ENCODE data around the gene PIK3CG.
"Not testable (repeated sequence)": the region's sequence is repeated elsewhere in the genome, so short reads cannot be mapped to it uniquely, and the experiment has no call there.

The PIK3CG gene

DNA sequence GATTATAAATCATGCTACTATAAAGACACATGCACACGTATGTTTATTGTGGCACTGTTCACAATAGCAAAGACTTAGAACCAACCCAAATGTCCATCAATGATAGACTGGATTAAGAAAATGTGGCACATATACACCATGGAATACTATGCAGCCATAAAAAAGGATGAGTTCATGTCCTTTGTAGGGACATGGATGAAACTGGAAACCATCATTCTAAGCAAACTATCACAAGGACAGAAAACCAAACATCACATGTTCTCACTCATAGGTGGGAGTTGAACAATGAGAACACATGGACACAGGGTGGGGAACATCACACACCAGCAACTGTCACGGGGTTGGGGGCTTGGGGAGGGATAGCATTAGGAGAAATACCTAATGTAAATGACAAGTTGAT lies 59.4 kb downstream of the PIK3CG start:
- H3K4me3 Mint-ChIP-seq; H3K36me3 Mint-ChIP-seq (ENCODE audit: low read depth); H3K27ac Mint-ChIP-seq; H3K27me3 Mint-ChIP-seq; H3K4me1 Mint-ChIP-seq (ENCODE audit: low read depth): not testable (repeated sequence)
- H3K9me3 Mint-ChIP-seq, result peaks cover 26% of the 10 kb centered on the region

DNA sequence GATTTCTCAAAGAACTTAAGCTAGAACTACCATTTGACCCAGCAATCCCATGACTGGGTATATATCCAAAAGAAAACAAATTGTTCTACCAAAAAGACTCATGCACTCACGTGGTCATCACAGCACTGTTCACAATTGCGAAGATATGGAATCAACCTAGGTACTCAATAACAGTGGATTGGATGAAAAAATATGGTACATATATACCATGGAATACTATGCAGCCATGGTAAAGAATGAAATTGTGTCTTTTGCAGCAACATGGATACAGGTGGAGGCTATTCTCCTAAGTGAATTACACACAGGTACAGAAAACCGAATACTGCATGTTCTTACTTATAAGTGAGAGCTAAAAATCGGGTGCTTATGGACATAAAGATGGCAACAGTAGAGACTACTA lies 61.8 kb downstream of the PIK3CG start:
- no peaks in the 10 kb centered on the region for H3K4me1 Mint-ChIP-seq (ENCODE audit: low read depth)
- H3K27me3 Mint-ChIP-seq, result no peaks in the 10 kb centered on the region
- H3K4me3 Mint-ChIP-seq, result no peak overlapping the region
- H3K9me3 Mint-ChIP-seq, result peaks cover 10% of the 10 kb centered on the region
- H3K27ac Mint-ChIP-seq, result no peak overlapping the region
- H3K36me3 Mint-ChIP-seq (ENCODE audit: low read depth), result no peaks in the 10 kb centered on the region

DNA sequence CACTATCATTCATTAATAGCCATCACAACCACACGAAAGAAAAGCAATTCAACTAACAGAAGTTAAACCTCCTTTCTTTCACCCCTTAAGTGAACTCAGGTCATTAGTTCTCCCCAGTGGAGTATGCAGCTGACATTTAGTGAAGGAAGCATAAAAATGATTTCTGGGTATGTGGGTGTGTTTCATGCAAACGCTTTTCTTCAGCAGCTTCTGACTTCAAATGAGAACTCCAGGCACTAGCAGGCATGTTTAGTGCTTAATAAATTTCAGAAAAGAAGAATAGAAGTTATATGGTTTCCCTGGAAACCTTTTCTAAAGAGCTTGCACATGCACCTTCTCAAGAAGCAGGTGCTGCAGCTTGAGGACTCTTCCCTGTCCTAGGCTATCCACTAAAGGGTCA lies 62.5 kb downstream of the PIK3CG start:
- Mint-ChIP-seq H3K27me3 (no peaks in the 10 kb centered on the region), H3K27ac (no peak overlapping the region), H3K4me3 (no peak overlapping the region), H3K4me1 (ENCODE audit: low read depth) (no peaks in the 10 kb centered on the region), H3K36me3 (ENCODE audit: low read depth) (no peaks in the 10 kb centered on the region), H3K9me3 (peaks cover 5% of the 10 kb centered on the region)

DNA sequence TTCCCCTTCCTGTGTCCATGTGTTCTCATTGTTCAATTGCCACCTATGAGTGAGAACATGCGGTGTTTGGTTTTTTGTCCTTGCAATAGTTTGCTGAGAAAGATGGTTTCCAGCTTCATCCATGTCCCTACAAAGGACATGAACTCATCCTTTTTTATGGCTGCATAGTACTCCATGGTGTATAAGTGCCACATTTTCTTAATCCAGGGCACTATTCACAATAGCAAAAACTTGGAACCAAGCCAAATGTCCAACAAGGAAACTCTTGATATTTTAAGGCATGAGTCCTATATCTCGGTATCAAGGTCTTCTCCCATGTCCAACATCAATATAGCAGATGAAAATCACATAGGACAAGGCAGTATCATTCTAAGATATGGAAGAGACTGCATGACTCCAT lies 64.5 kb downstream of the PIK3CG start:
- H3K27ac Mint-ChIP-seq; H3K36me3 Mint-ChIP-seq (ENCODE audit: low read depth); H3K27me3 Mint-ChIP-seq; H3K4me1 Mint-ChIP-seq (ENCODE audit: low read depth); H3K4me3 Mint-ChIP-seq; H3K9me3 Mint-ChIP-seq: not testable (repeated sequence)

DNA sequence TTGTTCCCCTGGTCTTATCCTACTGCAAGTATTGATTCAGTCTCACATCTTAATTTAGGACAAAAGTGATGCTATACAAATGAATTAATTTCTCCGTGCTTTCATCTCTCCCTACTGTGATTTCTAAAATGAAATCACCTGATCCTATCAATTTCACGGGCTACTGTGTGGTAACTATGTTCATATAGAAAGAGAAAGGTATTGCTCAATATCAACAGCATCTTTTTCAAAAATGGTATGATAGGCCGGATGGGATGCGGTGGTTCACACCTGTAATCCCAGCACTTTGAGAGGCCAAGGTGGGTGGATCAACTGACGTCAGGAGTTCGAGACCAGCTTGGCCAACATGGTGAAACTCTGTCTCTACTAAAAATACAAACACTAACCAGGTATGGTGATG lies 71.2 kb downstream of the PIK3CG start:
- Mint-ChIP-seq H3K9me3 (peaks cover 3% of the 10 kb centered on the region), H3K4me3 (no peak overlapping the region), H3K27me3 (no peaks in the 10 kb centered on the region), H3K27ac (no peak overlapping the region), H3K4me1 (ENCODE audit: low read depth) (no peaks in the 10 kb centered on the region), H3K36me3 (ENCODE audit: low read depth) (no peaks in the 10 kb centered on the region)

DNA sequence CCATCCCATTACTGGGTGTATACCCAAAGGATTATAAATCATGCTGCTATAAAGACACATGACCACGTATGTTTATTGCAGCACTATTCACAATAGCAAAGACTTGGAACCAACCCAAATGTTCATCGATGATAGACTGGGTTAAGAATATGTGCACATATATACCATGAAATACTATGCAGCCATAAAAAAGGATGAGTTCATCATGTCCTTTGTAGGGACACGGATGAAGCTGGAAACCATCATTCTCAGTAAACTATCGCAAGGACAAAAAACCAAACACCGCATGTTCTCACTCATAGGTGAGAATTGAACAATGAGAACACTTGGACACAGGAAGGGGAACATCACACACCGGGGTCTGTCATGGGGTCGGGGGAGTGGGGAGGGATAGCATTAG lies 73.0 kb downstream of the PIK3CG start:
- H3K4me1 Mint-ChIP-seq (ENCODE audit: low read depth); H3K27me3 Mint-ChIP-seq; H3K36me3 Mint-ChIP-seq (ENCODE audit: low read depth); H3K9me3 Mint-ChIP-seq; H3K4me3 Mint-ChIP-seq; H3K27ac Mint-ChIP-seq: not testable (repeated sequence)

DNA sequence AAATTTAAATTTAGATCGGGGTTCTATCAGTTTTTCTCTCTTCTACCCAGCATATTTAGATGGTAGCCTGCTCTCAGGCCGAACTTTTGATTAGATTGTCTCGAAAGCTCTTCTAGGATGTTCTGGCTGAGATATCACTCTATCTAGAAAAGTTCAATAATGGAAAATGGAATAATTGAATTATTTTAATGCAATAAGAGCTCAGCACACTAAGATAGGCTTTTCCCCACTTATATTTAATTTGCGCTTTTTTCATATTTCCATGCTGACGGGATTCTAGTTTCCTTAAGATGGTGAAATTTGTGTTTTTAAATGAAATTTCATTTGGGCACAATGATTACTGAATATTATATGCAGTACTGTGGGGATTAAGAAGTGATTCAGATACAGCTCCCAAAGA lies 73.7 kb downstream of the PIK3CG start:
- Mint-ChIP-seq H3K9me3 (peaks cover 3% of the 10 kb centered on the region), H3K4me1 (ENCODE audit: low read depth) (no peaks in the 10 kb centered on the region), H3K4me3 (no peak overlapping the region), H3K36me3 (ENCODE audit: low read depth) (no peaks in the 10 kb centered on the region), H3K27ac (no peak overlapping the region), H3K27me3 (no peaks in the 10 kb centered on the region)

DNA sequence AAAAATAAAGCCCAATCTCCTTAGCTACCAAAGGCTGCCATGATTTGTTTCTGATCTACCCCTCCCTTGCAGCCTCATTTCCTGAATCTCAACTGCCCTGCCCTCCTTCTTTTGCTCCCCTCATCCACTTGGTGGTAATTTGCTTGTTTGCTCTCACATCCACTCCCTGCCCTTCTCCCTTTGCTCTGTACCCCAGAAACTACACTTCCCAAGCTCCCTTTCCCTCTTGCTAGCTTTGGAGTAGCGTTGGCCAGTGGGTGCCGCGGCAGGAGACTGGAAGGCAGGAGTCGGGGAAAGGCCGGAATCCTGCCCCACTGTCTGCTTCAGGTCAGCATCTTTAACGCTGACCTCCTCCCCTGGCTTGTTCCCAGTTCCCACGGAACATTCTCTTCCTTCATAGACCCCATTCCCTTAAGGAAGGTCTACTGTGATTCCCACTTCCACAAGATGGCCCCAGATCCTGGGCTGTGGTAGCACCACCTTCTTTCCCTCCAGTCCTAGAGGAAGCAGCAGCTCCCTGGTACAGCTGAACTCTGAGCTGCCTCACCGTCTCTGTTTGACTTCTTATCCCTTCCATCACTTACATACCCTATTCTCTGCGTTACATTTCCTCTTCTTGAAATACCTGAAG lies 79.1 kb downstream of the PIK3CG start:
- no peak overlapping the region for H3K27ac Mint-ChIP-seq
- H3K4me1 Mint-ChIP-seq (ENCODE audit: low read depth), result no peaks in the 10 kb centered on the region
- H3K4me3 Mint-ChIP-seq, result no peak overlapping the region

DNA sequence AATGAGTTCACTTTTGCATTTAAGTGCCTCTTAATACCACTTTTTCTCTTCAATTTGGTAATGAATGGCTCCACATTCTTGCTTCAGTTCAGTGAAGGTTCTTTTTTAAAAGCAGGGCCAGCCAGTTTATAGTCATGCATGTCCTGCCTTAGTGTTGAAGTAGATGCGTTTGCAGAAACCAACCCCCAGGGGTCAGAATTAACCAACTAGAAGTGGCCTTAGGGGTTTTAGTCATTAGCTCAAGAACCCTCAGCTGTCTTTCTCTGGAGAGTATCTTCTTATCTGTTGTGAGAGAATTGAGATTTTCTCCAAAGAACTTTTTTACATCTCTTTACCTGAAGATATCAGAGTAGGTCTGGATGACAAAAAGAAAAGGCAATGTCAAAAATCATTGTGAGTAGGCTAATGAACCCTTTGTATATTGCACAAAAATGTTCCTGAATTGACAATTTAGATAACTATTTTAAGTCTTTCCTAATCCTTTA lies 82.2 kb downstream of the PIK3CG start:
- Mint-ChIP-seq H3K4me3 (no peak overlapping the region), H3K27me3 (peaks cover 3% of the 10 kb centered on the region), H3K4me1 (ENCODE audit: low read depth) (no peaks in the 10 kb centered on the region), H3K27ac (no peak overlapping the region), H3K36me3 (ENCODE audit: low read depth) (no peaks in the 10 kb centered on the region), H3K9me3 (no peaks in the 10 kb centered on the region)

More for the DNA sequence above, 79.1 kb downstream of the PIK3CG start:
- H3K9me3 Mint-ChIP-seq, result no peaks in the 10 kb centered on the region
- H3K27me3 Mint-ChIP-seq, result no peaks in the 10 kb centered on the region
- H3K36me3 Mint-ChIP-seq (ENCODE audit: low read depth), result no peaks in the 10 kb centered on the region

DNA sequence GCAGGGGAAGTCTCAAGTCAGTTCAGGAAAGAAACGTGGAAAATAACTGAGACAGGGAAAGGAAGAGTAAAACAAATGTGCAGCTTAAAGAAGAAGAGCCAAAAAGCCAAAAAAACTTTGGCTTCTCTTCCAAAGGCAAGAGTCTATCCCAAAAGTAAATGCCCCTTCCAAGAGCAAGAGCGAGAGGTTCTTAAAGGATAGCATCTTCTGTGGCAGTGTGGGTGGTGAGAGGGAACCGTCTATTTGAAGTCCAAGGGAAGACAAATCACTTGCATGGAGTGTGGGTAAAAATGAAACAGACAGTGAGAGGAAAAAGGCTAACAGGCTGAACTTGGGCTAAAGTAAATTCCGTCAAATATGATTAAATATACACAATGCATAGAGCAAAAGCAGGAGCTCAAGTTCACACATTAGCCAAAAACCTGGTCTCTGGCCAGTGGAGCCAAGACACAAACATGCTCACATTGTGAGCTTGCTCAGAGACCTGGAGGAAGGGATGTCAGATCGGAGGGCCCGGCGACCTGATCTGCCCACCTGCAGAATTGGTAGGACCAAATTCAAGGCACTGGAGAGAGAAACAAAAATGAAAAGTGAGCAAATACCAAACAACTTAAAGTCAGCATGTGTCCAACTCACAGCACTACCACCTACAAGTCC lies 87.0 kb downstream of the PIK3CG start:
- Mint-ChIP-seq H3K36me3 (ENCODE audit: low read depth) (no peaks in the 10 kb centered on the region), H3K27me3 (peaks cover 3% of the 10 kb centered on the region), H3K4me3 (no peak overlapping the region), H3K9me3 (no peaks in the 10 kb centered on the region), H3K27ac (no peak overlapping the region), H3K4me1 (ENCODE audit: low read depth) (no peaks in the 10 kb centered on the region)

DNA sequence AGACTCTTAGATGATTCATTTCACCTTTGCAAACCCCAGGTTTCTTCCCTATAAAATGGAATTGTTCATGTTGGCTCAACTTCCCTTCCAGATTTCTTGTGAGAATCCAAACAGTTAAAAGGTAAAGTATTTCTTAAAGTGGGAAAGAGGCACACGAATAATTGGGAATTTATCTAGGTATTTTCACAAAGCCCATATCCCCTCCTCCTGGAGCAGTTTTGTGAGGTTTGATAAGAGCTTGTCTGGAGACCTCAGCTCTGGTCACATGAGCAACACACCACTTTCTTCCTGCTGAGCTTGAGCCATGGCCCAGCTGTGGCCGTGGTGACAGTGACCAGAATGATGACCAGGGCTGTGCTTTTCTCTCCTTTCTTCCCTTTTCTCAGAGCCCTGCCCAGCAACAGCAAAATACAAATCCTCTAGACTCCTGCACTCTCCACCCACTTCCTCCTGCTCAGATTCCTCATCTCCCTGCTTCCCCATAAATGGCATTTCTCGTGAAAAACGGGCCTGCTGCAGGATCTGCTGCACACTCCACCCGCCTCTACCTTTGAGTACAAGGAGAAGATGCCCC lies 87.7 kb downstream of the PIK3CG start:
- H3K27ac Mint-ChIP-seq, result no peak overlapping the region
- peaks cover 3% of the 10 kb centered on the region for H3K27me3 Mint-ChIP-seq
- no peaks in the 10 kb centered on the region for H3K36me3 Mint-ChIP-seq (ENCODE audit: low read depth)
- H3K4me1 Mint-ChIP-seq (ENCODE audit: low read depth), result no peaks in the 10 kb centered on the region
- no peaks in the 10 kb centered on the region for H3K9me3 Mint-ChIP-seq
- H3K4me3 Mint-ChIP-seq, result no peak overlapping the region

DNA sequence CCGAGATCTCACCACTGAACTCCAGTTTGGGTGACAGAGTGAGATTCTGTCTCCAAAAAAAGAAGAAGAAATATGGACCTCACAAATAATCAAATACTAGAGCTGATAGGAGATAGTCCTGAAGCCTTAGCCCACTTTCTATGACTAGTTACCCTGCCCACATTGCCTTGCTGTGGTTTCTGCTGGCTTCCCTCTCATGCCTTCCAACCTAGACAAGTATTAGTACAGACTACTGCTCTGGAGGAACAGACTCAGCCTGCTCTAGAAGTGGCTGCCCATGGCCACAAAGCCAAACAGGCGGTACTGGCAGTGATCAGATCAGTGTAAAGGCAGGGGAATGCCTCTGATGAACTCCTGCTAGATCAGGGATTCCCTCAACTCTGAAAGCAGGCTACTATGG lies 89.8 kb downstream of the PIK3CG start:
- Mint-ChIP-seq H3K36me3 (ENCODE audit: low read depth) (no peaks in the 10 kb centered on the region), H3K9me3 (no peaks in the 10 kb centered on the region), H3K4me3 (no peak overlapping the region), H3K27ac (no peak overlapping the region), H3K27me3 (peaks cover 3% of the 10 kb centered on the region), H3K4me1 (ENCODE audit: low read depth) (no peaks in the 10 kb centered on the region)

DNA sequence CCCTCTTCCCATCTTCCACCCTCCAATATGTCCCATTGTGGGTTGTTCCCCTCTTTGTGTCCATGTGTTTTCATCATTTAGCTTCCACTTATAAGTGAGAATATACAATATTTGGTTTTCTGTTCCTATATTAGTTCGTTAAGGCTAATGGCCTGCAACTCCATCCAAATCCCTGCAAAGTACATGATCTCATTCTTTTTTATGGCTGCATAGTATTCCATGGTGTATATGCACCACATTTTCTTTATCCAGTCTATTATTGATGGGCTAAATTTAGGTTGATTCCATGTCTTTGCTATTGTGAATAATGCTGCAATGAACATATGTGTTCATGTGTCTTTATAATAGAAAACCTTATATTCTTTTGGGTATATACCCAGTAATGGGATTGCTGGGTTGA lies 90.8 kb downstream of the PIK3CG start:
- H3K27me3 Mint-ChIP-seq; H3K4me3 Mint-ChIP-seq; H3K4me1 Mint-ChIP-seq (ENCODE audit: low read depth); H3K36me3 Mint-ChIP-seq (ENCODE audit: low read depth); H3K9me3 Mint-ChIP-seq; H3K27ac Mint-ChIP-seq: not testable (repeated sequence)

Measured in stimulated activated naive CD8-positive, alpha-beta T cell treated with anti-CD3 and anti-CD28 coated beads, Interleukin-15, Interleukin-2, amounts not matched to agents 100 ng/mL and 50 ng/mL, for 24 hours (primary cell).